Heart right ventricle (tissue), 16 donors: ENCODE results near the gene CAND2. TPM values are rescaled to one million over a fixed set of nuclear protein-coding genes. Genes with fewer than 3 reads are reported as not detected.

Source experiments
- ATAC-seq, 8 donors: fragments of 200-7000 bp; cut with Tn5 transposase; one replicate each; pipeline ENCODE4 v1.9.1; 2020; ENCODE audit warnings: mild to moderate bottlenecking in 8 of 8, moderate library complexity in 8 of 8, moderate number of reproducible peaks in 1 of 8
- DNase-seq, 2 donors: peaks; one replicate each; pipeline ENCODE4 v3.0.0-alpha.2; 2020
- H3K27ac ChIP-seq, 10 donors: fragments of 200-600 bp; sonication (generic) in 2 of 10; one replicate each; pipeline versions ENCODE4 v1.5.0 to v1.8.0; 2020 to 2022; ENCODE audit warnings: mild to moderate bottlenecking in 3 of 10
- H3K27me3 ChIP-seq, 7 donors: fragments of 200-600 bp; one replicate each; pipeline ENCODE4 v1.8.0; 2021 to 2022; ENCODE audit warnings: mild to moderate bottlenecking in 2 of 7
- H3K36me3 ChIP-seq, 9 donors: fragments of 200-600 bp; sonication (generic) in 1 of 9; one replicate each; pipeline versions ENCODE4 v1.5.0 to v1.8.0; 2020 to 2022; ENCODE audit warnings: mild to moderate bottlenecking in 2 of 9
- H3K4me1 ChIP-seq, 9 donors: fragments of 200-600 bp; sonication (generic) in 1 of 9; one replicate each; pipeline versions ENCODE4 v1.5.0 to v1.8.0; 2020 to 2022; ENCODE audit warnings: mild to moderate bottlenecking in 4 of 9
- H3K4me3 ChIP-seq, 10 donors: fragments of 200-600 bp; sonication (generic) in 2 of 10; one replicate each; pipeline versions ENCODE4 v1.5.0 to v1.8.0; 2020 to 2022; ENCODE audit warnings: mild to moderate bottlenecking in 7 of 10, moderate library complexity in 2 of 10
- H3K9me3 ChIP-seq, 11 donors: fragments of 200-600 bp in 10 of 11; sonication (generic) in 2 of 11; one replicate each; pipeline versions ENCODE4 v1.5.0 to v1.8.0; 2013 to 2022; ENCODE audit warnings: mild to moderate bottlenecking in 2 of 11, control low read depth in 1 of 11, moderate library complexity in 1 of 11
- CTCF ChIP-seq, 9 donors: fragments of 200-600 bp; sonication (generic) in 2 of 9; IDR thresholded peaks; one replicate each; pipeline versions ENCODE4 v1.5.0 to v1.8.0; 2021 to 2022; ENCODE audit warnings: antibody characterized with exemption in 9 of 9, mild to moderate bottlenecking in 5 of 9, moderate library complexity in 1 of 9
- WGBS, 2 donors: extraction: QIAGEN DNeasy Blood & Tissue Kit; methylation state at CpG; one replicate each; pipeline ENCODE4 v1.1.7; 2013; ENCODE audit warnings: inconsistent platforms in 1 of 2; 5-methylcytosine and 5-hydroxymethylcytosine counted together
- intact Hi-C, 10 donors: fragments of 100-400 bp; cut with DNase I; formaldehyde crosslinking; loops; one replicate each; pipeline versions ENCODE4 v1.11.1 to v1.14.2; 2022
- polyA plus RNA-seq, 2 donors: library from polyadenylated mRNA; stranded (reverse); fragments of 200-250 nt; gene quantifications; one replicate each; pipeline ENCODE4 v1.2.3, GENCODE V29; 2013
- total RNA-seq, 10 donors: library from RNA; stranded (reverse); fragmentation: NEBNext Ultra II Directional in 3 of 10; extraction: Animal tissue kit (Norgen Biotek cat#: 25700) in 3 of 10; gene quantifications; one replicate each; pipeline versions ENCODE4 v1.2.1 to v1.2.4, GENCODE V29; 2021 to 2023
- donor health status: Arrhythmogenic right ventricular cardiomyopathy.
- donor health status: ischemic (EF 13 %, LVEDD 7.1; RV severe dilation, severe dysfunction).
- donor health status: healthy with polysubstance abuse.
- donor health status: DM: no; HTN: yes; CAD: no.
- donor health status: DM: no; HTN: no; CAD: no.
- donor health status: ischemic (EF 25% LVEDD 6.9; RV normal size, moderate dysfunction).
- donor health status: ischemic (EF 25% LVEDD 5.7; RV mildly dilated, moderate dysfunction).
- donor health status: healthy.
- donor health status: DM: yes; HTN: yes; CAD: no.
- donor health status: Ischemic cardiomyopathy.
- donor health status: ischemic (EF 35%, LVEDD 5.7; RV mildly dilated, moderate dysfunction).
- donor health status: nonischemic (EF 11% LVEDD 7.7; RV severe dilation, severe dysfunction).
- donor health status: DM: yes; HTN: yes; CAD: no.
- donor health status: PGD.
- donor health status: ischemic (EF 29% LVEDD 5.4; RV normal size, mild dysfunction).
- donor health status: nonischemic (EF 23%, LVEDD 6.1; RV moderate dilation, normal function).

The CAND2 gene
- total and polyA plus RNA-seq, 12 donors = 9.2 to 99.0 (median 63.1) TPM

- H3K27ac ChIP-seq = no peak overlapping the region
- ATAC-seq (no peak), DNase-seq (no peak)
- no peak for TF ChIP-seq CTCF (IDR thresholded peaks at IDR 0.05)
- 91 to 93% methylated on average over 62 of the region's 62 CpGs for WGBS, 2 donors
- intact Hi-C loops = no loop called here
- peaks cover 0 to 10% (median 2%) of the 10 kb centered on the region in 9 donors for H3K4me1 ChIP-seq
- H3K9me3 ChIP-seq = no peaks in the 10 kb centered on the region
- H3K4me3 ChIP-seq = no peak overlapping the region
- H3K36me3 ChIP-seq = no peaks in the 10 kb centered on the region
- H3K27me3 ChIP-seq = peaks cover 0 to 14% (median 0%) of the 10 kb centered on the region in 7 donors
Observed at GRCh38 chr3:12882336-12883310, 86.1 kb downstream of the CAND2 start.

GRCh38 chr3:12884186-12884680 lies 87.8 kb downstream of the CAND2 start:
- DNase-seq (peak in 1 of 2 donors; percentile 53), ATAC-seq (peak; percentile 72 to 96 (median 90))
- Histone ChIP-seq H3K9me3 (no peaks in the 10 kb centered on the region), H3K27me3 (peaks cover 0 to 14% (median 0%) of the 10 kb centered on the region in 7 donors), H3K4me3 (no peak overlapping the region), H3K4me1 (peaks cover 0 to 10% (median 2%) of the 10 kb centered on the region in 9 donors), H3K27ac (peak overlapping the region in 6 of 10 donors; percentile 14 to 65 (median 32)), H3K36me3 (no peaks in the 10 kb centered on the region)
- 61 to 63% methylated on average over 15 of the region's 15 CpGs for WGBS, 2 donors
- no peak for TF ChIP-seq CTCF (IDR thresholded peaks at IDR 0.05)
- intact Hi-C loops = no loop called here

Other genes starting within 250 kb of the CAND2 start
- gene MKRN2, start 239.6 kb upstream of the CAND2 start, total RNA-seq = 10 to 100 TPM; 31.3 to 51.0 (median 40.5) TPM
- gene MKRN2, start 239.6 kb upstream of the CAND2 start, polyA plus RNA-seq = 10 to 100 TPM; 26.0 to 28.9 TPM
- 100 to 1,000 TPM in 9 of 10 donors, 10 to 100 TPM in 1; 98.1 to 193 (median 129) TPM for gene RAF1, start 132.6 kb upstream of the CAND2 start, total RNA-seq
- gene RAF1, start 132.6 kb upstream of the CAND2 start, polyA plus RNA-seq = 10 to 100 TPM; 65.4 to 81.5 TPM
- 1 to 10 TPM in 9 of 10 donors, under 1 TPM in 1; 0.68 to 6.9 (median 2.3) TPM for gene TMEM40, start 37.4 kb upstream of the CAND2 start, total RNA-seq
- gene TMEM40, start 37.4 kb upstream of the CAND2 start, polyA plus RNA-seq = 10 to 100 TPM in 1 of 2 donors, under 1 TPM in 1; 0.71 to 10.1 TPM
- gene RPL32, start 44.9 kb downstream of the CAND2 start, total RNA-seq = 1,000 to 10,000 TPM in 2 of 10 donors, 100 to 1,000 TPM in 8; 827 to 1,102 (median 884) TPM
- gene RPL32, start 44.9 kb downstream of the CAND2 start, polyA plus RNA-seq = 1,000 to 10,000 TPM; 1,113 to 2,488 TPM